ENCODE measurements around the gene RPGR.

RPGR gene

GRCh38 chrX:38327007-38327774, at the start of gene RPGR:
TSS of gene RPGR (minus strand) at chrX:38327509. CDS start at chrX:38327367, 142 bp downstream.
- DNase-seq, result peak; percentile 72

GRCh38 chrX:38376747-38377146, 49.4 kb upstream of the RPGR start:
- no peak for DNase-seq

- DNase-seq, result no peak
These were observed 48.6 kb upstream of the RPGR start for GRCh38 chrX:38375891-38376290.

- no peak for DNase-seq
These were observed 47.1 kb upstream of the RPGR start for GRCh38 chrX:38374431-38374830.

- DNase-seq, result no peak
These were observed 44.3 kb upstream of the RPGR start for GRCh38 chrX:38371641-38372040.

GRCh38 chrX:38368774-38369173, 41.5 kb upstream of the RPGR start:
- DNase-seq, result no peak

GRCh38 chrX:38365954-38366353, 38.6 kb upstream of the RPGR start:
- DNase-seq, result no peak

GRCh38 chrX:38363046-38363445, 35.7 kb upstream of the RPGR start:
- DNase-seq, result no peak

- no peak for DNase-seq
These were observed 30.7 kb upstream of the RPGR start for GRCh38 chrX:38357747-38358673.

- DNase-seq, result no peak
These were observed 29.1 kb upstream of the RPGR start for GRCh38 chrX:38356401-38356800.

GRCh38 chrX:38352362-38352761, 25.1 kb upstream of the RPGR start, which contains the start of gene OTC:
TSS of gene OTC (plus strand) at chrX:38352604. CDS start at chrX:38352697, 93 bp downstream.
- DNase-seq, result no peak

- no peak for DNase-seq
These were observed 24.0 kb upstream of the RPGR start for GRCh38 chrX:38351346-38351745.

- no peak for DNase-seq
These were observed 19.8 kb upstream of the RPGR start for GRCh38 chrX:38347136-38347535.

- DNase-seq, result no peak
These were observed 18.8 kb upstream of the RPGR start for GRCh38 chrX:38346150-38346549.

GRCh38 chrX:38342853-38343778, 15.8 kb upstream of the RPGR start:
- DNase-seq, result no peak

GRCh38 chrX:38341442-38341841, 14.1 kb upstream of the RPGR start:
- DNase-seq, result no peak

GRCh38 chrX:38336538-38337240, 9.4 kb upstream of the RPGR start:
- DNase-seq, result no peak

GRCh38 chrX:38335382-38335781, 8.1 kb upstream of the RPGR start:
- DNase-seq, result no peak

GRCh38 chrX:38332505-38332904, 5.2 kb upstream of the RPGR start:
- no peak for DNase-seq

GRCh38 chrX:38327775-38328081, 419 bp upstream of the RPGR start:
- no peak for DNase-seq

GRCh38 chrX:38326086-38326485, 1.2 kb downstream of the RPGR start:
- no peak for DNase-seq

GRCh38 chrX:38320819-38321218, 6.5 kb downstream of the RPGR start:
- no peak for DNase-seq

Data from T1000 (cell line).